ENCODE results near the gene IFI27. TPM values are rescaled to one million over a fixed set of nuclear protein-coding genes. Genes with fewer than 3 reads are reported as not detected.

Gene IFI27
- total RNA-seq = 23.8 and 28.6 TPM in 2 replicates

DNA sequence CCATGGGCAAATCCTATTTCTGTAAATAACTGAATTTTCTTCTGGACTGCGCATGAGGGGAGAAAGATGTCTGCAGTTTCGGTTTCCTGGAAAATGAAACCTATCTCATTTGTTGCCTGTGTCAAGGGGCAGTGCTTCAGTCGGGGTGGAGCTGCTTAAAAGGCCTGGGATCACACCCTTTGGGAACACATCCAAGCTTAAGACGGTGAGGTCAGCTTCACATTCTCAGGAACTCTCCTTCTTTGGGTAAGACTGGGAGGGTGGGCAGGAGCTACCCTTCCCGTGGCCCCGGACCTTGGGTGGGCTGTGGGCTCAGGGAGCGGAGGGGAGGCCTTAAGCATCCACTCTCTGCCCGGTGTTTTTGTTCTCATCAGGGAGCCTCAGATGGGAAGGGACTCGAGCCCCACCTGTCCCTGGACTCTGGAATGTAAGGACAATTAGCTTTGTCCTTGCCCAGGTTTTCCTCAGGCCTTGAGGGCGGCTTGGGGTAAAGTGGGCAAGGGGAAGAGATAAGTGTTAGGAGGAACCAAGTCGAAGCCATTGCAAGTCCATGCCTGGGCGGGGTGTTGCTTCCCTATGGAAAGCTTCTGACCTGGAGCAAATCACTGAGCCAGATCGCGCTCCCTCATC is at the start of gene IFI27:
Gene IFI27, plus strand, starts transcription at position 185 of the 630 bp plus-strand sequence.

DNA sequence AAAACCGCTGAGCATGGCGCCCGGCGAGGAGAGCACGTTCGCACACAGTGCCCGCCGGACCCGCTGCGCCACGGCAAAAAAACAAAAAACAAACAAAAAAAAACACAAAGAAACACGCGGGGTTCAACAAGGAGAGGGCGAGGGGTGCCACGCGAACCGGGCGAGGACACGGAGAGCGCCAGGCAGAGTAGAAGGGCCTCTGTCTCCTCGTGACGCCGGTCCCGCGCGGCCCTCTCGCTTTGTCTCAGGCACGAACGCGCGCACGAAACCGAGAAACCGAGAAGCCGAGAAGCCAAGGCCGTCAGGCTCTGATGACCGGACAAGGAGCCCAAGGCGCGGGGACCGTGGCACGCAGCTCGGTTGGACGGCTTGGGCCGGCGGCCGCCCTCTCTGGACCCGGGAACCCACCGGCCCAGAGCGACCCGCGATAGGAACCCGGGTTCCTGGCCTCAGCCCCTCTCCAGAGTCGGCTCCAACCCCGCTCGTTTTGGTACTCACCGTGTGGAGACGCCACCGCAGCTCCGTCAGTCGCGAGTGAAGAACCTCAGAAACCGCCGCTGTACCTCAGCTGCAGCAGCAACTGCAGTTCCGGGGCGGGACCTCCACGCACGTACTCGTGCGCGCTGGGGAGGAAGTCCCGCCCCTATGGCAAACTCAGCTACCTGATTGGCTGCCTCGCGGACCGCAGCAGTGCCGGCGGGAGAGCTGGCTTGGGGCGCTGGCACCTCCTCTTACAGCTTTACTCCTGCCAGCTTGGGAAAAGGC is 29.7 kb upstream of the IFI27 start, which contains the start of the genes DDX24 and IFI27L1:
Gene DDX24, minus strand, starts transcription at position 582 of the 765 bp plus-strand sequence. CDS start 1,460 bp downstream, outside the sequence.
Gene IFI27L1, plus strand, starts transcription at position 690 of the 765 bp plus-strand sequence. CDS start 15,628 bp downstream, outside the sequence.

DNA sequence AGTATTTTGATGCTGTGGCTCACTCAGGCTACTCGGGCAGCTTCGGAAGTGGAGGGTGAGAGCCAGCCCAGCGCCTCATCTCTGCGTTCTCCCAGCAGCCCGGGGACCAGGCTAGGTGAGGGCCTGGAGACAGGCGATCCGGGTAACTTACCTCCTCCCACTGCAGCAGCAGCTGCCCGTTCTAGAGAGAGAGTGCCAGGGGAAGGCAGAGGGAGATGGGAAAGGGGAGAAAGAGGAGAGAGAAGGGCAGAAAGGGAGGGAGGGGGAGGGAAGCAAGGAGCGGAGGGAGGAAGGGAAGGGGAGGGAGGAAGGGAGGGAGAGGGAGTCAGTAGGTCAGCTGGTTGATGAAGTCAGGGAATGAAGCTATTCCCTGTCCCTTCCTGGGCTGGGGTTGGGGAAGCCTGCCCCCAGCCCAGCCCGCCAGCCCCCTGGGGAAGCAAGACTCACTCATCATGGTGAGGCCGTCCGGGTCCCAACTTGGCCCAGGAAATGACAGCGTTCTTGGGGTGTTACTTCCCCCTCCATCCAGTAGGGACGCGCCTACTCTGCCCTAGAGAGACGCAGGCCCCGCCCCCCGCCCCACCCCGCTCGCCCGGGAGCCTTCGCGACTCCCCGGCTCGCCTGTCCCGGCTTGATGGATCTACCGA is 18.7 kb downstream of the IFI27 start, which contains the start of gene IFI27L2:
Gene IFI27L2, minus strand, starts transcription at position 494 of the 647 bp plus-strand sequence. Its CDS starts 40 bp downstream, at position 454.

Other genes starting within 250 kb of the IFI27 start
- gene FAM181A, start 183.4 kb upstream of the IFI27 start, total RNA-seq = not detected in 2 replicates
- 1.2 and 3.5 TPM in 2 replicates for gene ASB2, start 134.2 kb upstream of the IFI27 start, total RNA-seq
- not detected in 2 replicates for gene CCDC197, start 113.4 kb upstream of the IFI27 start, total RNA-seq
- gene OTUB2, start 84.4 kb upstream of the IFI27 start, total RNA-seq = 1.00 and 2.4 TPM in 2 replicates
- 114 and 139 TPM in 2 replicates for gene DDX24, start 29.5 kb upstream of the IFI27 start, total RNA-seq
- gene IFI27L1, start 29.4 kb upstream of the IFI27 start, total RNA-seq = 23.1 and 27.0 TPM in 2 replicates
- 59.8 and 99.0 TPM in 2 replicates for gene IFI27L2, start 18.9 kb downstream of the IFI27 start, total RNA-seq
- gene PPP4R4, start 63.6 kb downstream of the IFI27 start, total RNA-seq = 3.2 and 4.9 TPM in 2 replicates
- under 0.01 TPM in 1 of 2 replicates, not detected in the other for gene SERPINA10, start 182.5 kb downstream of the IFI27 start, total RNA-seq
- not detected in 2 replicates for gene SERPINA6, start 212.6 kb downstream of the IFI27 start, total RNA-seq